ENCODE results near the gene TUBGCP6.

DNA sequence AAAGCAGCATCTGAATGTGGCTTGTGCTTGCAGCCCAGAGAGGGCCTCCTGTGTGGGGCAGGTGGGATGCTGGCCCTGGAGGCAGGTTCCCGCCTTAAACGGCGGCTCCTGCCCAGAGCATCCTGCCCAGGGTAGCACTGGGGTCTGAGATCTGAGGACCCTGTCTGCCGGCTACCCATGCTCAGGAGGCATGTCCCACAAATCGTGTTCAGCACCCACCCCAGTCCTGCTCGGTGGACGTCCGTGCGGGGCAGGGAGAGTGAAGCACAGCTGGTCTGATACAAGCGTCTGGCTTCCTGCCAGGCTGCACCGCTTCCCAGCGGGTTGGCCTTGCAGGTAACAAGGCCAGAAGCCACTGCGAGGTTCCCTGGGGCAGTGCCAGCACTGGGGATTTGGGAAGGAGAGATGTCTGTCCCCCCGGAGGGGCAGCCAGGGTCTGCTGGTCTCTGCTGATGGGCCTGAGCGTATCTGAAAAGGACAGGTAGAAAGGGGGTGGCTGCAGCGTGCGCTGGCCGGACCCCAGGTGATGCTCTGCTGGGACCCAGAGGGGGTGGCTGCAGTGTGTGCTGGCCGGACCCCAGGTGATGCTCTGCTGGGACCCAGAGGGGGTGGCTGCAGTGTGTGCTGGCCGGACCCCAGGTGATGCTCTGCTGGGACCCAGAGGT lies 55.5 kb downstream of the TUBGCP6 start:
- TF ChIP-seq, protein P1, sequence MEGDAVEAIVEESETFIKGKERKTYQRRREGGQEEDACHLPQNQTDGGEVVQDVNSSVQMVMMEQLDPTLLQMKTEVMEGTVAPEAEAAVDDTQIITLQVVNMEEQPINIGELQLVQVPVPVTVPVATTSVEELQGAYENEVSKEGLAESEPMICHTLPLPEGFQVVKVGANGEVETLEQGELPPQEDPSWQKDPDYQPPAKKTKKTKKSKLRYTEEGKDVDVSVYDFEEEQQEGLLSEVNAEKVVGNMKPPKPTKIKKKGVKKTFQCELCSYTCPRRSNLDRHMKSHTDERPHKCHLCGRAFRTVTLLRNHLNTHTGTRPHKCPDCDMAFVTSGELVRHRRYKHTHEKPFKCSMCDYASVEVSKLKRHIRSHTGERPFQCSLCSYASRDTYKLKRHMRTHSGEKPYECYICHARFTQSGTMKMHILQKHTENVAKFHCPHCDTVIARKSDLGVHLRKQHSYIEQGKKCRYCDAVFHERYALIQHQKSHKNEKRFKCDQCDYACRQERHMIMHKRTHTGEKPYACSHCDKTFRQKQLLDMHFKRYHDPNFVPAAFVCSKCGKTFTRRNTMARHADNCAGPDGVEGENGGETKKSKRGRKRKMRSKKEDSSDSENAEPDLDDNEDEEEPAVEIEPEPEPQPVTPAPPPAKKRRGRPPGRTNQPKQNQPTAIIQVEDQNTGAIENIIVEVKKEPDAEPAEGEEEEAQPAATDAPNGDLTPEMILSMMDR (IDR thresholded peaks at IDR 0.05) = no peak
- no peak for TF ChIP-seq POLR2A (IDR thresholded peaks at IDR 0.05)
